ENCODE data around the gene DAPL1. TPM values are rescaled to one million over a fixed set of nuclear protein-coding genes. Genes with fewer than 3 reads are reported as not detected.

The DAPL1 gene
- total RNA-seq, 1 donor from 2014 or later: not detected

- intact Hi-C loops (cut with micrococcal nuclease): no loop called here
Measured at GRCh38 chr2:158776231-158776630, 18.9 kb upstream of the DAPL1 start.

- intact Hi-C loops (cut with micrococcal nuclease): no loop called here
Measured at GRCh38 chr2:158777077-158777476, 18.0 kb upstream of the DAPL1 start.

- intact Hi-C loops (cut with micrococcal nuclease): no loop called here
Measured at GRCh38 chr2:158778243-158778642, 16.9 kb upstream of the DAPL1 start.

GRCh38 chr2:158779621-158780020 lies 15.5 kb upstream of the DAPL1 start:
- intact Hi-C loops (cut with micrococcal nuclease): no loop called here

GRCh38 chr2:158781353-158781961 lies 13.7 kb upstream of the DAPL1 start:
- intact Hi-C loops (cut with micrococcal nuclease): no loop called here

- intact Hi-C loops (cut with micrococcal nuclease): no loop called here
Measured at GRCh38 chr2:158782136-158782535, 13.0 kb upstream of the DAPL1 start.

- intact Hi-C loops (cut with micrococcal nuclease): no loop called here
Measured at GRCh38 chr2:158782616-158783015, 12.5 kb upstream of the DAPL1 start.

- intact Hi-C loops (cut with micrococcal nuclease): no loop called here
Measured at GRCh38 chr2:158783923-158784322, 11.2 kb upstream of the DAPL1 start.

GRCh38 chr2:158786897-158787296 lies 8.2 kb upstream of the DAPL1 start:
- intact Hi-C loops (cut with micrococcal nuclease): no loop called here

GRCh38 chr2:158788951-158789350 lies 6.2 kb upstream of the DAPL1 start:
- intact Hi-C loops (cut with micrococcal nuclease): no loop called here

- intact Hi-C loops (cut with micrococcal nuclease): no loop called here
Measured at GRCh38 chr2:158796652-158797051, 1.5 kb downstream of the DAPL1 start.

GRCh38 chr2:158797963-158798700 lies 3.0 kb downstream of the DAPL1 start:
- intact Hi-C loops (cut with micrococcal nuclease): no loop called here

- intact Hi-C loops (cut with micrococcal nuclease): no loop called here
Measured at GRCh38 chr2:158799181-158799580, 4.1 kb downstream of the DAPL1 start.

GRCh38 chr2:158803506-158803905 lies 8.4 kb downstream of the DAPL1 start:
- intact Hi-C loops (cut with micrococcal nuclease): no loop called here

GRCh38 chr2:158805255-158805654 lies 10.1 kb downstream of the DAPL1 start:
- intact Hi-C loops (cut with micrococcal nuclease): no loop called here

- intact Hi-C loops (cut with micrococcal nuclease): no loop called here
Measured at GRCh38 chr2:158805936-158806335, 10.8 kb downstream of the DAPL1 start.

GRCh38 chr2:158806941-158807340 lies 11.8 kb downstream of the DAPL1 start:
- intact Hi-C loops (cut with micrococcal nuclease): no loop called here

- intact Hi-C loops (cut with micrococcal nuclease): no loop called here
Measured at GRCh38 chr2:158808426-158808825, 13.3 kb downstream of the DAPL1 start.

- intact Hi-C loops (cut with micrococcal nuclease): no loop called here
Measured at GRCh38 chr2:158809816-158810215, 14.7 kb downstream of the DAPL1 start.

- intact Hi-C loops (cut with micrococcal nuclease): no loop called here
Measured at GRCh38 chr2:158810731-158811460, 15.8 kb downstream of the DAPL1 start.

GRCh38 chr2:158815166-158815565 lies 20.0 kb downstream of the DAPL1 start:
- intact Hi-C loops (cut with micrococcal nuclease): no loop called here

GRCh38 chr2:158815658-158816057 lies 20.5 kb downstream of the DAPL1 start:
- intact Hi-C loops (cut with micrococcal nuclease): no loop called here

Measured in T-helper 2 cell treated with Interferon-gamma antibody and Interleukin-4, amounts not matched to agents 100 ng/mL and 5 ng/mL, for 36 hours (primary cell).